ENCODE results near the gene RAMAC.
"Not testable (repeated sequence)": the region's sequence is repeated elsewhere in the genome, so short reads cannot be mapped to it uniquely, and the experiment has no call there.

Gene RAMAC

GRCh38 chr15:83014205-83014653, 28.2 kb downstream of the RAMAC start:
- no peak for DNase-seq (ENCODE audit: low spot score)

GRCh38 chr15:83015361-83015760, 29.4 kb downstream of the RAMAC start:
- no peak for DNase-seq (ENCODE audit: low spot score)

GRCh38 chr15:83016906-83017305, 30.9 kb downstream of the RAMAC start:
- DNase-seq (ENCODE audit: low spot score) = no peak

GRCh38 chr15:83018436-83018835, 32.4 kb downstream of the RAMAC start:
- no peak for DNase-seq (ENCODE audit: low spot score)

- no peak for DNase-seq (ENCODE audit: low spot score)
Measured at GRCh38 chr15:83030021-83030420, 44.0 kb downstream of the RAMAC start.

GRCh38 chr15:83031234-83031633, 45.2 kb downstream of the RAMAC start:
- not testable (repeated sequence) for DNase-seq (ENCODE audit: low spot score)

- DNase-seq (ENCODE audit: low spot score) = no peak
Measured at GRCh38 chr15:83036253-83036652, 50.2 kb downstream of the RAMAC start.

GRCh38 chr15:83039206-83039605, 53.2 kb downstream of the RAMAC start:
- DNase-seq (ENCODE audit: low spot score) = no peak

All from GM03348 (cell line).